ENCODE results near the gene PDGFA.

The PDGFA gene

DNA sequence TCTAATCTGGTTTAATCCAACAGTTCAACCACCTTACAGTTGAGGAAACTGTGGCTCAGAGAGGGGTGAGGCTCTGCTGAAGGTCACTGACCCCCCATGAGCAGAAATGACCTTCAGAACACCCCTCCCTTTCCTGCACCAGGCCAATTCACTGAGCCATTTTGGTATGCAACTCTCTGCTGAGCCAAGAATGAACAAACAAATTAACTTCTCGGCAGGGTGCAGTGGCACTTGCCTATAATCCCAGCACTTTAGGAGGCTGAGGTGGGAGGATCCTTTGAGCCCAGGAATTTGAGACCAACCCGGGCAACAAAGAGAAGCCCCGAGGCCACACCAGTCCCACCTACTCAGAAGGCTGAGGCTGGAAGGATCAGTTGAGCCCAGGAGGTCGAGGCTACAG lies 29.8 kb downstream of the PDGFA start:
- no peak for DNase-seq (ENCODE audit: low spot score)

DNA sequence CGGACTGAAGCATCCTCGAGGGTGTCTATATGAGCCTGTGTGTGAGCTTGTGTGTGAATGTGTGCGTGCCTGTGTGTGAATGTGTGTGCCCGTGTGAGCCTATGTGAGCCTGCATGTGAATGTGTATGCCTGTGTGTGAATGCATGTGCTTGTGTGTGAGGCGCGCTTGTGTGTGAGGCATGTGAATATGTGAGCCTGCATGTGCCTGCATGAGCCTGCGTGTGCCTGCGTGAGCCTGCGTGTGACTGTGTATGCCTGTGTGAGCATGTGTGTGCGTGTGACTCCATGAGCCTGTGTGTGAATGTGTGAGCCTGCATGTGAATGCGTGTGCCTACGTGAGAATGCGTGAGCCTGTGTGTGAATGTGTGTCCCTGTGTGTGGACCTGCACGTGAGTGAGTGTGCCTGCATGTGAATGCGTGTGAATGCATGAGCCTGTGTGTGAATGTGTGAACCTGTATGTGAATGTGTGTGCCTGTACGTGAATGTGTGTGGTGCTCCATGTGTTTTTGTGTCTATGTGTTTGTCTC lies 33.4 kb downstream of the PDGFA start:
- DNase-seq (ENCODE audit: low spot score), result no peak

DNA sequence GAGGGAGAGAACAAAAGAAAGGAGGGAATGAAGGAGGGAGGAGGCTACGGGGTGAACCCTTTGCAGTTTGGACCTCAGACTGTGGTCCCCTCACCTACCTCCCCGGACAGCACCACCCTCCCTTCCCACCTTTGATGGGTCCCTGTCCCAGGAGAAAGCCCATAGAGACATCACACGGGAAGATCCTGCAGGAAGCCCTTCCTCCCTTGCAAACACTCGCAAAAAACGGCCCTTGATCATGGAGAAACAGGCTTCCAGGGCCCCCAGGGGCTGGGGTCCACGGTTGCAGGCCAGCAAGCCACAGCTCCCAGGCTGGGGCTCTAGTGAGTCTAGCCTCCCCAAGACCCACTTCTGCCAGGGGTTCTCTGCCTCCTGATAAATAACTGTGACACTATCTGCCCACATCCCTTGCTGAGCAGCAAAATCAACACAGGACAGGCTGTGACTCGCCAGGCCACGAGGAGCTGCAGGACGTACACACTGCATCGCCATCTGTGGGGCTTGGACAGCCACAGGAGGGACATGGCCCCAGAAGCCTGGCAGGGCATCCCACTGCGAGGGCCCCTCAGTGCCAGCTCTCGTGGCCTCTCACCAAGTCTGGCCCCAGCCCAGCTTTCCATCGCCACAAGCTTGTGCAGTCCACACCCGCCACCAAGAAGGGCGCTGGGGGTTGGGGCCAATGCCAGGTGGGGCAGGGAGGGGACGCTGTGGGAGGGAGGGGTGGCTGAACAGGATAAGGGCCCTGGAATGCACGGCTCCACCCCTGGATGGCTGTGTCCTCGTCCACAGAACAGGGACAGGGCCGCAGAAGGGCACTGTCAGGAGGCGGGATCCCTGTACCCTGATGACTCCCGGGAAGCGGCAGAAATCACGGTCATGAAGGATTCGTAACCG lies 34.2 kb downstream of the PDGFA start:
- no peak for DNase-seq (ENCODE audit: low spot score)

DNA sequence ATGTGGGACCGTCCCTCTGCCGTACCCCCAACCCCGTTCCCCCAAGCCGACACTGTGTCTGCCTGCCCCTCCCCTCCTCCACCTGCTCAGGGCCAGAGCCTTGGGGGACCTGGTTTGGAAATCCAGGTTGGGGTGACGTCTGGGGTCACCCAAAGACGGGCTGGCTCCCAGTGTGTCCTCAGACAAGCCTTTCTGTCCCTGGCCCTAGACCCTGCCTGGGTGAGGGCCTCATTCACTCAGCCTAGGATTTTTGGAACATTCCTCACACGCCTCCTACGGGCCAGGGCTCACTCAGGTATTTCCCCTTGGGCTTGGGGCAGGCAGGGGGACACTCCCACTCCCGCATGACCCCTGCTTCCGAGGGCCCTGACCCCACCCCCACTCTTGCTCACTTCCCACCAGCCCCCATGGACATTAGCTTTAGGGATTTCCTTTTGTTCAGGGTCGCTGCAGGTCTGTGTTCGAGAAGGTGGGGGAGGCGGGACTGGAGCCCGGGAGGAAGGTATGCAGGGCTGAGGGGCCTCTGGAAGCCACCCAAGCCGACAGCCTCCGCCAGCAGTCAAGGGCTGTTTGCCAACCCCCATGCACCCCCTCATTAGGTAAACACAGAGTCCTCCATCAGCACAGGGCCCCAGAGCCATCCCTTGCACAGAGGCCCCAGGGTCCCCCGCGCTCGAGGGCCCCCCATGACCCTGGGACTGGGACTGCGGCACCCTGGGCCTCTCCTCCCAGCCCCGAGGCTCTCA lies 35.1 kb downstream of the PDGFA start:
- no peak for DNase-seq (ENCODE audit: low spot score)

DNA sequence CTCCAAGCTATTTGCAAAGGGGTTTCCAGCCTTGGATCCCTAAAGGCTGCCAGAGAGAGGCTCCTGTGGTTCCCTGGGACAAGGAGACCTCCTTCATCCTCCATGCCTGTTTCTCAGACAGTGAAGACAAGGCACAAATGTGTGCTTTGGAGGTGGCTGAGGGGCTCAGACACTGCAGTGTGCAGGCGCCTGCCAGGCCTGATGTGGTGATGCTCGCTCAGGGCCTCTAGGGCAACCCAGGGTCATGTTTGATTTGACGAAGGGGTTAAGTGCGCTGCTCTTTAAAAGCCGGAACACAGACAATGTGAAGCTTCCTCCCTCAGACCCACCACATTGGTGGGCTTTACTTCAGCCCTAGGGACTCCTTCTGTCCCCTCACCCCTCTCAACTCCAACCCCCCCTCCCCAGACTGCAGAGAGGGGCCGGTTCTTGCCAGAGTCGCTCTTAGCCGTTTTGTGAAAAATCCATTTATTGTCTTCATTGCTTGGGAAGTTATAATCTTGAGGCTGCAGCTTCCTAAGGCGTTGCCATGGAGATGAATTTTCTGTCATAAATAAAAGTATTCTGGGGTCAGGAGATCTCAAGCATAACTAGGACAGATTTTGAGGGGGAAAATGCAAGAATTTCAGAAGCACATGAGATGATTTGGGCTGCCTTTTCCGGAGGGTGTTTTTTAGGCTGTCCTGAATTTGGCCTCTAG lies 35.8 kb downstream of the PDGFA start:
- DNase-seq (ENCODE audit: low spot score), result no peak

DNA sequence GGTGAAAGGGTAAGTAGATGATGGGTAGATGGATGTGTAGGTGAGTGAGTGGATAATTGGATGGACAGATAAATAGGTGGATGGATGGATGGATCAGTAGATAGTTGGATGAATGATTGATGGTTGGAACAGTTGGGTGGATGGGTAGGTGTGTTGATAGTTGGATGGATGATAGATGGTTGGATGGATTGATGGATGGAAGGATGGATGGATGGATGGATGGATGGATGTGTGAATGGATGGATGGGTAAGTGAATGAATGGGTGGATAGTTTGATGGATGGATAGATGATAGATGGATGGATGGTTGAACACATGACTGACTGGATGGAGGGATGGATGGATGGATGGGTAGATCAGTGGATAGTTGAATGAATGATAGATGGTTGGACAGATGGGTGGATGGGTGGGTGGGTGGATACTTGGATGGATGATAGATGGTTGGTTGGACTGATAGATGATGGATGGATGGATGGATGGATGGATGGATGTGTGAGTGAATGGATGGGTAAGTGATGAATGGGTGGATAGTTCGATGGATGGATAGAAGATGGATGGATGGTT lies 37.0 kb downstream of the PDGFA start:
- no peak for DNase-seq (ENCODE audit: low spot score)

DNA sequence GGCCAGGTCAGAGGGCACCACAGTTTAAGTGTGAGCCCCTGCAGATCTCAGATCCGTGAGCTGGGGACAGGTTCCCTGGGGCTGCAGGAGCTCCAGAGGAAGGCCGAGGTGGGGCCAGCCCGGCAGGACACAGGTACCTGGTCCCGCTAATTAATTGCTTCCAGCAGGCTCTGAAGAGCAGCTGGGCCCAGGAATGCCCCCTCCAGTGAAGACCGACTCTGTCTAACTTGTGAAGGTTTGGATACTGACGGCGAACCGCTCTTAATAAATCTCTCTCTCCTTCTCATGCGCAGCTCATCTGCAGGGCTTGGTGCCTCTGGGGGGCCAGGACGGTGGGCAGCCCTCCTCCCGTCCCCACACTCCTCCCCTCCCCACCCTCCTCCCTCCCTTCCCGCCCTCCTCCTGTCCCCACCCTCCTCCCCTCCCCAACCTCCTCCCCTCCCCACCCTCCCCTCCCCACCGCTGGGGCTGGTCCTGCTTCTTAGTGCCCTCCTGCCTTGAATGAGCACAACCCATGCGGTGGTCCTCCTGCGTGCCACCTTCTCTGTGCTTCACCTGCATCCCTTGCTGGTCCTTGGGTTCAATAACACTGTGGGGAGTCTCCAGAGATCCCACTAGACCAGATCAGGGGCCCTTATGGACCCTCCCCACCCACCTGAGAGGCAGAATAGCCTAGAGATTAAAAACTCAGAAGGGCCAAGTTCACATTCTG lies 38.3 kb downstream of the PDGFA start:
- no peak for DNase-seq (ENCODE audit: low spot score)

DNA sequence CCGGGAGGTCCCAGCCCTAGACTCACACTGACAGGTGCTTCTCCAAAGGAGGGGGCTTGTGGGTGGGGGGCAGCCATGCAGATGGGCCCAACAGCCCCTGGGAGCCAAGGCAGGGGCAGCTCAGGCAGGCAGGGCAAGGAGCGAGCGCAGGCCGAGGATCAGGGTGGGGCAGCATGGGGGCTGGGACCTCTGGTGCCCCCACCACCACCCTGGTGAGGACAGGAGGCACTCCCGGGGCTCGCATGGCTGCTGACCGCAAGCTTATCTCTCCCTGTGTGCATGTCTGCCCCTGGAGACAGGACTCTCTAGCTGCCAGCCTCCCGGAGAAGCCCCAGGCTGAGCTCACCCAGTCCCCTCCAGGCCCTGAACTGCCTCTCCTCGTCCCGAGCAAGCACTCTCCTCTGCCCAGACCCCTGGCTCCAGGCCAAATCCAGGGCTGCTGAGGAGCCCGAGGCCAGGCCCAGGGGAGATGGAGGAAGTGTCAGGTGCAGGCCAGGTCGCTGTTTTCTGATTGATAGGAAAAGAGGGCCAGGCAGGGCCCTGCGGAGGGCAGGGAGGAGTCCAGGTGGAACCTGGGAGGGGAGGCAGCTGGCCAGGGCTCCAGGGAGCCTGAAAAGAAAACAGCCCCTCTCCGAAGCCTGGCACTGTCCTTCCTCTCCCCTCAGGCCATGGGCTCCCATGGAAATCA lies 39.0 kb downstream of the PDGFA start:
- DNase-seq (ENCODE audit: low spot score), result no peak

DNA sequence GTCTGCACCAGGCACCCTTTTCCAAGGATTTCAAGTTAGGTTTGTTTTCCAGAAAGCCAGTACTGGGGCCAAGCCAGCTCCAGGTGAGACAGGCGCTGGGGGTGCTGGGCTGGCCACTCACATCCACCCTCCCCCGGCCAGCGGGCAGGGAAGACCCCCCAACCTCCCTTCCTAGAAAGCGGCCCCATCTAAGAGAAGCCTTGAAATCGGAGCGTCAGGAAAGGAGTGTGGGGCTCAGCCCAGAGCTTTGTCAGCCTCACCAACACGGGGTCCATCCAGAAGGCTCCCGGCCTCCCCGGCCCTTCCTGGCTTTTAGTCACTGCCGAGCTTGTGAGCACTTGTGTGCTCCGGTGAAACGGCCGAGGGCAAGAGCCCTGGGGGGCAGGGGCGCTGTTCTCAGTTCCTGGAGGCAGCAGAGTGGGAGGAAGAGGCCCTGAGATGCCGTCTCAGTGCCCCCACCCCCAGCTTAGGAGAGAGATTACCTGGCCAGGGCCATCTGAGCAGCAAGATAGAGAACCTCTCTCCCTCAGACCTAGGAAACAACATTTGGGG lies 39.6 kb downstream of the PDGFA start:
- no peak for DNase-seq (ENCODE audit: low spot score)

DNA sequence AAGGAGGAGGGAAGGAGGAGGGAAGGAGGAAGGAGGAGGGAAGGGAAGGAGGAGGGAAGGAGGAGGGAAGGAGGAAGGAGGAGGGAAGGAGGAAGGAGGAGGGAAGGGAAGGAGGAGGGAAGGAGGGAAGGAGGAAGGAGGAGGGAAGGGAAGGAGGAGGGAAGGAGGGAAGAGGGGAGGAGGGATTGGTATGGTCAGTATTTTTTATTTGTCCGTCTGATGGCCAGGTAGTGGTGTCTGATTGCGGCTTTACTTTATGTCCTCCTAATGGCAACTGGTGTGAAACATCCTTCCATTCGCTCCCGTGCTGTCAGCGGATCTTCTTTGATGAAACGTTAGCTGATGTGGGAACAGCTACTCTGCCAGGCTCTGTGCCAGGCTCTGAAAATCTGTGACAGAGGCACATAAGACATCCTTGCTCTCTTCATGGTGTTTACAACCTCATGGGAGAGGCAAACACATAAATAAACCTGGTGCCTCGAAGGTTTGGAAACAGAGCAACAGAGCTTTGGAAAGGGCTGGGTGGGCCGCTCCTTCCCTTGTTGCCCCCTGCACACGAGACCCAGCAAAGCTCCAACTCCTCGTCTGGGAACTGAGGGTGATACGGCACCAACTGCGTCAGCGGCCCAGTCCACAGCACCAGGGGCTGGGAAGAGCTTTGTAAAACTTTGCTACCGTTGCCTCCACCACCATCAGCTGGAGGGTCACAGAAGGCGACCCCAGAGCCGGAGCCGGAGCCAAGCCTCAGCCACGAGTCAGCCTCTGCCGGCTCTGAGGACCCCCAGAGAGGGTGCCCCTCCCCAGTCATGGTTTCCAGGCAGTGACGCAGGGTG lies 40.3 kb downstream of the PDGFA start:
- DNase-seq (ENCODE audit: low spot score), result no peak

DNA sequence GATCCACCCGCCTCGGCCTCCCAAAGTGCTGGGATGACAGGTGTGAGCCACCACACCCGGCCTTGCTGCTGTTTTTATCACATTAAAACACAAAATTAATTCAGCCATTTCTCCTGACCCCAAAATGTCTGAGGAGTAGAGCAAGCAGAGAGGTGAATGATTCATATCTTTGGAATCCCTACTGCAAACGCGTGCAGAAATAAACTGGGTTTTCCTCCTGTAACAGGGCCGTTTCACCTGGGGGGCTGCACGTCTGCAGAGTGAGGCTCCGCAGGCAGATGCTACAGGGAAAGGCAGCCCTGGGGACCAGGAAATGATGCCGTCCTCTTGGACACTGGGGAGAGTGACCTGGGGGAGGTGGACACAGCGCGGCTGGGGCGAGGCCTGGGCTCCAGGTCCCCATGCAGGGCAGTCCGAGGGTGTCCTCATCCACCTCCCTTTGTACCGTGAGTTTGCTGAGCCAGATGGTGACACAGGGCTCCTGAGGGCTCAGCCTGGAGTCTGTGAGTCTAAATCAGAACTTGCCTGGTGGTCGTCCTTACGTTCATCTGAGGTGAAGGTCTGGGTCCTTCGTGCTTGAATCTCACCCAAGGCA lies 41.9 kb downstream of the PDGFA start:
- no peak for DNase-seq (ENCODE audit: low spot score)

DNA sequence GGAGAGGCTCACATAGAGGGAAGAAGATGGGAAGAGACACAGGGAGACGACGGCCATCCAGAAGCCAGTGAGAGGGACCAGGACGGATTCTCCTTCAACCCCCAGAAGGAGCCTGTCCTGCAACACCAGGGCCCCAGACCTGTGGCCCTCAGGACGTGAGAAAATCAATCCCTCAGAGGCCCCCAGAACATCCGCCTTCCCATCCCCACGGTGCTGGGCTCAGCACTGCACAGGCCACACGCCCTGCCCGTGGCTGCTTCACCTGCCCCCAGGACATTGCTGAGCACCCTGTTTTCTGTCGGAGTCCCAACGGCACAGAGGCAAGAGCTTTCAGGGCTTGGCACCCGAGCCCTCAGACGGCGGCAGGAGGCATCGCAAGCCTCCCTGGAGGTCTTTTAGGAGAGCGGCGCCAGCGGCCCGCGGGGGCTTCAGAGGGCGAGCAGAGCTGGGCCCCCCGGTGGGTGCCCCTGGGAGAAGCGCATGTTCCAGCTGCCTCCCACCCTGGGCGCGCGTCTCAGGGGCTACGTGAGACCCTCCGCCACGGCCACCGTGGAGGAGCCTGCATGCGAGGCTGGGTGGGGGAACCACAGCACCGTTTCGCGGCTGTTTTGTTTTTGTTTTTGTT lies 42.8 kb downstream of the PDGFA start:
- no peak for DNase-seq (ENCODE audit: low spot score)

DNA sequence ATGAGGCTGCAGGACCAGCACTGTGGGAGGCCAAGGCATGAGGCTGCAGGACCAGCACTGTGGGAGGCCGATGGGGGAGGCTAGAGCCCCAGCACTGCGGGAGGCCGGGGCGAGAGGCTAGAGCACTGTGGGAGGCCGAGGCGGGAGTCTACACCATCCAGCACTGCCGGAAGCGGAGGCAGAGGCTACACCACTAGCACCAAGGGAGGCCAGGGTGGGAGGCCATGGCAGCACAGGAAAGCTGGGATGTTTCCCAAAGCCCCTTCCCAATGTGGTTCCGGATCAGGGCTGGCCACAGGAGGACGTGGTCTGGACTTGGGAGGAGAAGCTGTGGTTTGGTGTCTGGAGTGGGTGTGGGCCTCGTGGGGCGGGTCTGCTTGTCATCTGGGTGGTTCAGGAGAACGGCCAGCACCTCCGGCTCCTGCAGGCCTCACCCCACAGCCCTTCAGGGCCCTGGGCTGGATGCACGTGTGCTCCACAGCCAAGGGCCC lies 43.6 kb downstream of the PDGFA start:
- no peak for DNase-seq (ENCODE audit: low spot score)

DNA sequence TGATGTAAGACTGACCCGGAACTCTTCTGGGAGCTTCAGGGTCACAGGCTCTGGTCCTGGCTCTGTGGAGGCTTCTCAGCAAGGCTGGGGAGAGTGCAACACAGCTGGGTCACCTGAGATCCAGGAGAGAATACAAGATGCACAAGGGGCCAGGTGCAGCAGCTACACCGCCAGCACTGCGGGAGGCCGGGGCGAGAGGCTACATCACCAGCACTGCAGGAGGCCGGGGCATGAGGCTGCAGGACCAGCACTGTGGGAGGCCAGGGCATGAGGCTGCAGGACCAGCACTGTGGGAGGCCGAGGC lies 44.3 kb downstream of the PDGFA start:
- no peak for DNase-seq (ENCODE audit: low spot score)

DNA sequence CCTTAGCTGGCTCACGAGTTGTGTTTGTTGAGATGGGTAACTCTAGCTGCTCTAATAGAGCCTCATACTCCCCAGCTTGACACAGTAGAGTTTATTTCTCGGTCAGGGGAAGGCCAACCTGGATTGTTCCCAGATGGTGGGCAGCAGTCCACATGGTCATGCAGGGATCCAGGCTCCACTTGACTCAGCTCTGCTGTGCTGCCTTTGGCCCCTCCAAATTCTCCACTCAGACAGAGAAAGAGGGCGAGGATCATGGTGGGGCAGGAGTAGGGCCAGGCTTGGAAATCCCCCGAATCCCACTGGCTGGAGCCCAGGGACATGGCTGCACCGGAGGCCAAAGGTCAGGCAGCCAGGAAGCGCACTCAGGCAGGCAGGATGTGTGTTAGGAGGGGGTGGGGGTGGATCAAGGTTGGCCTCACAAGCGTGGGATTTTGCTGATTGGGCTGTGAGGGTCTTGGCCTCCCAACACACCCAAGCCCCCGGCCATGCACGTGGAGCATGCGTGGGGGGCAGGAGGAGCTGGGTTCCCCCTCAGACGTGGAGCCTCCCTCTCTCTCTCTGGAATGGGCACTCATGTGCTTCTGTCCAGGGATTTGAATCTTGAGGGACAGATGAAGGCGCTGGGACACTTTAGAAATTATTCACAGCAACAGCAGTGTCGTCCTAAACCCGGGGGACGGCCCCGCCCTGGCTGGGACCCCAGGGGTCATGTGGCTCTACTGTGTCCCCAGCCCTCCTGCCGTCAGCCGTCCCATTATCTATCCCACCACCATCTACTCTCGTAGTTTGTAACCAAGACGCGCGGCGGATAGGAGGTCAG lies 44.8 kb downstream of the PDGFA start:
- no peak for DNase-seq (ENCODE audit: low spot score)

DNA sequence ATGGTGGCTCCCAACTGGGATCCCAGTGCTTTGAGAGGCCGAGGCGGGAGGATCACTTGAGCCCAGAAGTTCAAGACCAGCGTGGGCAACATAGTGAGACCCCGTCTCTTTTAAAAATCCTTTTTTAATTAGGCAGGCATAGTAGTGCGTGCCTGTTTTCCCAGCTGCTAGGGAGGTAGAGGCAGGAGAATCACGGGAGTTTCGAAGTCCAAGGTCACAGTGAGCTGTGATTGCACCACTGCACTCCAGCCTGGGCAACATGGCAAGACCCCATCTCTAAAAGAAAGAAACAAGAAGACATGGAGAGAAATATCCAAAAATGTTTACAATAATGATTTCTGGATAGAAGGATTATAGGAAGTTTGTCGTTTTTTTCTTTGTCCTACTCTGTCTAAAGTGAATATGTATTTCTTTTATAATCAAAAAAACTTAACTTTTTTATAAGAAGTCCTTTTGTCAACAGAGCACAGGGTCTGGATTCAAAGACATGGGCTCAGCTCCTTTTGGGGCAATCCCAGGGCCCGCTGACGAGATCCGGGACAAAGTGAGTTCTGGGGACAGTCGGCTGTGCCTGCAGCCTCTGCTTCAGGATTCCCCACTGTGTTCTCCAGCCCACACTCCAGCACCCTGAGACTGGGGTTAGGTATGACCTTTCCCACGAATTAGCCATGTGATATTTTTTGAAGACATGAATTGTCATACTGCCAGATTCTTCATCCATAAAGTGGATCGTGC lies 45.6 kb downstream of the PDGFA start:
- DNase-seq (ENCODE audit: low spot score), result no peak

DNA sequence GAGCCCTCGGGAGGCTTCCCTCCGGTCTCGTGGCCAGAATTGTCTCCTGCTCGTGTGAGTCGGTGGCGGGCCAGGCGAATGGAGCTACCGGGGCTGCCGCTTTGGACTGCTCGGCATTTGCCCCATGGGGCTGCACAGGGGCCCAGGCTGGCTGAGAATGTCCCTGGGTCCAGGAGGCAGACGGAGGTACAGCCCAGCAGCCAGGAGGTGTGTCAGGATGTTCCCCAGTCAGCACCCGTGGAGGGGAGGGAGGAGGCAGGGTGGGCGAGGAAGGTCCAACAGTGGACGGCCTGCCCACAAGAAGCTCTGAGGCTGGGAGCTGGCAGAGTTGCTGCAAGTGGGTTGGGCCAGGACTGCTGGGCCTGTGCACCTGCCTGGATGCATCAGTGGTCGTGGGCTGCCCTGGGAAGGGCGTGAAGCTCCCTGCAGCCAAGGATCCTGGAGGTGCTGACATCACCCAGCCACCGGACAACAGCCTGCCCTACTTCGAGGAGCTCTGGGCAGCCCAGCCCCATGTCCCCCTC lies 46.4 kb downstream of the PDGFA start:
- DNase-seq (ENCODE audit: low spot score), result no peak

Data from putamen (tissue), 1 donor.